ENCODE measurements around the gene SYNJ2BP.
"Not testable (repeated sequence)": the region's sequence is repeated elsewhere in the genome, so short reads cannot be mapped to it uniquely, and the experiment has no call there.

Gene SYNJ2BP, protein sequence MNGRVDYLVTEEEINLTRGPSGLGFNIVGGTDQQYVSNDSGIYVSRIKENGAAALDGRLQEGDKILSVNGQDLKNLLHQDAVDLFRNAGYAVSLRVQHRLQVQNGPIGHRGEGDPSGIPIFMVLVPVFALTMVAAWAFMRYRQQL

GRCh38 chr14:70416725-70417349 is at the start of gene SYNJ2BP:
Gene SYNJ2BP (minus strand): TSS chr14:70417090. CDS start chr14:70416963, 127 bp downstream.
- in situ Hi-C loops (cut with MboI; ENCODE audit: low sequenced_read_pairs) = no loop called here

DNA sequence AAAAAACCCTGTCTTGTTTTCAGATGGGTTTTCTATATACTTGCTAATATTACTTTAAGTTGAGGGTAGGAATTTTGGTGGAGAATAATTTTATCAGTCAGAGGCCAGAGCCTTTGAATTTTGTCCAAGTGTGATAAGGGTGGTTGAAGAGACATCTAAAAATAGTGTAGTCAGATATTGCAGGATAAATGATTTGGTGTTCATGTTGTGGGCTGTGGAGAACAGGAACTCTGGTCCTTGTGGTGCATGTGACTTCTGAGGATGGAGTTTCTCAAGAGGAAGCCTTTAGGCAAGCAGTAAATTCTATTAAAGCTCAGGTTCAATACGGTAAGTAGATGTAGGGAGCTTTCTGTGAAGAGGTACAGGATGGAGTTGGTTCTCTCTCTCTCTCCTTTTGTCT is 37.8 kb upstream of the SYNJ2BP start:
- in situ Hi-C loops (cut with MboI; ENCODE audit: low sequenced_read_pairs) = no loop called here

GRCh38 chr14:70451874-70452273 is 35.0 kb upstream of the SYNJ2BP start, which contains the start of gene ADAM21:
Gene ADAM21 (plus strand): TSS chr14:70452174. CDS start chr14:70457500, 5,326 bp downstream.
- in situ Hi-C loops (cut with MboI; ENCODE audit: low sequenced_read_pairs) = no loop called here

DNA sequence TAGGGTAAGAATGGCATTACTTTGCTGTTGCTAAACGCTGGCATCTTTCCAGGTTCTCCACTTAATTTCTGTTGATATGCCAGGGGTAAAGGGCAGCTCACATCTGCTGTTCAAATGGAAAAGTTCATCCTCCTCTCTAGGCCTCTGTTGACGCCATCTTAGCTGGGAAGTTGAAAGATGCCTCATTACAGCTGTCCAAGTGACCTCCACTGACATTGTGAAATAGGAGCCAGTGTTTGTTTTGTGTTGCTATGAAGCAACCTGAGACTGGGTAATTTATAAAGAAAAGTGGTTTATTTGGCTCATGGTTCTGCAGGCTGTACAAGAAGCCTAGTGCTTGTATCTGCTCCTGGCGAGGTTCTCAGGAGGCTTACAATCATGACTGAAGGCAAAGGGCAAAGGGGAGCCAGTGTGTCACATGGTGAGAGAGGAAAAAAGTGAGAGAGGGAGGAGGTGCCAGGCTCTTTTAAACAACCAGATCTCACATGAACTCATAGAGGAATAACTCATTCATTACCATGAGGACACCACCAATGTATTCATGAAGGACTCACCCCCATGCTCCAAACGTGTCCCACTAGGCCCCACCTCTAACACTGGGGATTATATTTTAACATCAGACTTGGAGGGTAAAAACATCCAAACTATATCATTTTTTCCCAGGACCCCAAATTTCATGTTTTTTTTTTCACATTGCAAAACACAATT is 31.9 kb upstream of the SYNJ2BP start:
- in situ Hi-C loops (cut with MboI; ENCODE audit: low sequenced_read_pairs) = no loop called here

GRCh38 chr14:70442750-70443149 is 25.9 kb upstream of the SYNJ2BP start:
- in situ Hi-C loops (cut with MboI; ENCODE audit: low sequenced_read_pairs) = no loop called here

GRCh38 chr14:70441641-70442040 is 24.8 kb upstream of the SYNJ2BP start:
- in situ Hi-C loops (cut with MboI; ENCODE audit: low sequenced_read_pairs) = no loop called here

DNA sequence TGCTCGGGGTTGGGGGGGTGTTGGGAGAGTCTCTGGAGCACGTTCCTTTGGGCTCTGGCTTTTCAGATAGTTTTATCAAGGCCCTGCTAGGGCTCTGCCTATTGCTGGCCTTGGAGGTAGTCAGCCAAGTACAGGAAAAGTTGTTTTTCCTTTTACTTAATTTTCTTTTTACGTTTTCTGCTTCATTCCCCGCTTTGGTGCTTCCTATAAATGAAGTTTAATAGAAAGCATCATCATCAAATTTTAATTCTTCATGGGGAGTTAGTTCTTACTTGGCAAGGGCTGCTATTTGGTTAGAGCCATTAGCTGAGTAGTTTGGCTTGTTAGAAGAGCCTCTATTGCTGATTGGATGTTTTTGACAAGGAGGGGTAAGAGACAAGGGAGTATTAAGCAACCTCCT is 20.0 kb upstream of the SYNJ2BP start:
- in situ Hi-C loops (cut with MboI; ENCODE audit: low sequenced_read_pairs) = no loop called here

DNA sequence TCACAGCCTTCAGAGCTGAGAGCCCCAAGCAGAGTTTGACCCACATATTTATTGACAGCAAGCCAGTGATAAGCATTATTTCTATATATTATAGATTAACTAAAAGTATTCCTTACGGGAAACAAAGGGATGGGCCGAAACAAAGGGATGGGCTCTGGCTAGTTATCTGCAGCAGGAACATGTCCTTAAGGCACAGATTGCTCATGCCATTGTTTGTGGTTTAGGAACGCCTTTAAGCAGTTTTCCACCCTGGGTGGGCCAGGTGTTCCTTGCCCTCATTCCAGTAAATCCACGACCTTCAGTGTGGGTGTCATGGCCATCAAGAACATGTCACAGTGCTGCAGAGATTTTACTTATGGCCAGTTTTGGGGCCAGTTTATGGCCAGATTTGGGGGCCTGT is 9.7 kb upstream of the SYNJ2BP start:
- in situ Hi-C loops (cut with MboI; ENCODE audit: low sequenced_read_pairs) = not testable (repeated sequence)

- in situ Hi-C loops (cut with MboI; ENCODE audit: low sequenced_read_pairs) = no loop called here
Measured at GRCh38 chr14:70425354-70425753, 8.5 kb upstream of the SYNJ2BP start.

DNA sequence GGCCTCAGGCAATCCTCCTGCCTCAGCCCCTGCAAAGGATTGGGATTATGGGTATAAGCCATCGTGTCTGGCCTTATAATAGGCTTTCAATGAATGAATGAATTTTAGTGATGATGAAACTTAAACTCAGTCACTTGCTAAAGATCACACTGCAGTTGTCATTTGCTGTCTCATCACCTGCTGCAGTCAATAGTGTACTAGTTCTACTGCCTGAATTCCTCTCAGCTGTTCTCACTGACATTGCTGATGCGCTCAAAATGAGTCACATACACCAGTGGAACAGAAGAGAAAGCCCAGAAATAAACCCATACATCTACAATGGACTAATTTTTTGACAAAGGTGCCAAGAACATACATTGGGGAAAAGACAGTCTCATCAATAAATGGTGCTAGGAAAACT is 5.6 kb upstream of the SYNJ2BP start:
- in situ Hi-C loops (cut with MboI; ENCODE audit: low sequenced_read_pairs) = no loop called here

DNA sequence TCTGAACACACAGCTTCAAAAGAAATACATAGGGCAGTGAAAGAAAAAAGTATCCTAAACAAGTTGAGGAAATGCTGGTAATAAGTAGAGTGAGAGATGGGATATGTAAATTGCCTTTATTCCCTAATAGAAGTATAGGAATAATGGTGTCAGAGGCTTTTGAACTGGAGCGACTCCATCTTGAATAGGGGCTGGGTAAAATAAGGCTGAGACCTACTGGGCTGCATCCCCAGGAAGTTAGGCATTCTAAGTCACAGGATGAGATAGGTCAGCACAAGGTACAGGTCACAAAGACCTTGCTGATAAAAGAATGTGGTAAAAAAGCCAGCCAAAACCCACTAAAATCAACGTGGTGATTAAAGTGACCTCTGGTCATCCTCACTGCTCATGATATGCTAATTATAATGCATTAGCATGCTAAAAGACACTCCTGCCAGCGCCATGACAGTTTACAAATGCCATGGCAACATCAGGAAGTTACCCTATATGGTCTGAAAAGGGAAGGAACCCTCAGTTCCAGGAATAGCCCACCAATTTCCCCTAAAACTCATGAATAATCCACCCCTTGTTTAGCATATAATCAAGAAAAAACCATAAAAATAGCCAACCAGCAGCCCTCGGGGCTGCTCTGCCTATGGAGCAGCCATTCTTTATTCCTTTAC is 2.5 kb upstream of the SYNJ2BP start:
- in situ Hi-C loops (cut with MboI; ENCODE audit: low sequenced_read_pairs) = not testable (repeated sequence)

GRCh38 chr14:70416338-70416724 is 559 bp downstream of the SYNJ2BP start:
- in situ Hi-C loops (cut with MboI; ENCODE audit: low sequenced_read_pairs) = no loop called here

GRCh38 chr14:70415788-70416187 is 1.1 kb downstream of the SYNJ2BP start:
- in situ Hi-C loops (cut with MboI; ENCODE audit: low sequenced_read_pairs) = no loop called here

DNA sequence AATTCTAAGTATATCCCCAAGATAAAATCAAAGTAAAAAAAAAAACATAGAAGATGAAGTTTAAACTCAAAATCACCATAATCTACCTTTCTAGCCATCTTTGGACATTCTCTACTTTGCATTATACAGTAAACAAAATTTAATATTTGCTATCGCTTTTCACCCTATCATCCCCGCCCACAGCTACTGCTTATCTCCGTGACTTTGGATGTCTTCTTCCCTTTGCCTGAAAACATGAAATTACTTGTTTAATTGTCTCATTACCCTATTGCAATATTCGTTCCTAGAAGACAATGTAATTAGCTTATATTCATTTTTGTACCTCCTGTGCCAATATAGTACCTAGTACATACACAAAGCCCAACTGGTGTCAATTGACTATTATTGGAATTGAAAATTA is 9.3 kb downstream of the SYNJ2BP start:
- in situ Hi-C loops (cut with MboI; ENCODE audit: low sequenced_read_pairs) = no loop called here

- in situ Hi-C loops (cut with MboI; ENCODE audit: low sequenced_read_pairs) = not testable (repeated sequence)
Measured at GRCh38 chr14:70406216-70406615, 10.7 kb downstream of the SYNJ2BP start.

DNA sequence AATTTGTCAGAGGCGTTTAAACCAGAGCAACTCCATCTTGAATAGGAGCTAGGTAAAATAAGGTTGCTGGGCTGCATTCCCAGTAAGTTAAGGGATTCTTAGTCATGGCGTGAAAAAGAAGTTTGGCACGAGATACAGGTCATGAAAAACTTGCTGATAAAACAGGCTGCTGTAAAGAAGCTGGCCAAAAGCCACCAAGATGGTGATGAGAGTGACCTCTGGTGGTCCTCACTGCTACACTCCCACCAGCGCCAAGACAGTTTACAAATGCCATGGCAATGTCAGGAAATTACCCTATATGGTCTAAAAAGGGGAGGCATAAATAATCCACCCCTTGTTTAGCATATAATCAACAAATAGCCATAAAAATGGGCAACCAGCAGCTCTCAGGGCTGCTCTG is 13.6 kb downstream of the SYNJ2BP start:
- in situ Hi-C loops (cut with MboI; ENCODE audit: low sequenced_read_pairs) = not testable (repeated sequence)

DNA sequence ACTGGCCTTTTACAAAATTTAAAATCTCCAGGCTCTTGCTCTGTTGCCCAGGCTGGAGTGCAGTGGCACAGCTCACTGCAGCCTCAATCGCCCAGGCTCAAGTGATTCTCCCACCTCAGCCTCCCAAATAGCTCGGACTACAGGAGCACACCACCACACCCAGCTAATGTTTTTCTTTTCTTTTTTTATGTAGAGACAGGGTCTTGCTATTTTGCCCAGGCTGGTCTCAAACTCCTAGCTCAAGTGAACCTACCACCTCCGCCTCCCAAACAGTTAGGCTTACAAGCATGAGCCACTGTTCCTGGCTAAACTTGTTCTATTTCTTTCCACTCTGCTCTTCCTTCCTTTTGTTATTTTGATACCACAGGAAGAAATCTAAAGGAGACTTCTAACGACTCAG is 15.2 kb downstream of the SYNJ2BP start:
- in situ Hi-C loops (cut with MboI; ENCODE audit: low sequenced_read_pairs) = no loop called here

DNA sequence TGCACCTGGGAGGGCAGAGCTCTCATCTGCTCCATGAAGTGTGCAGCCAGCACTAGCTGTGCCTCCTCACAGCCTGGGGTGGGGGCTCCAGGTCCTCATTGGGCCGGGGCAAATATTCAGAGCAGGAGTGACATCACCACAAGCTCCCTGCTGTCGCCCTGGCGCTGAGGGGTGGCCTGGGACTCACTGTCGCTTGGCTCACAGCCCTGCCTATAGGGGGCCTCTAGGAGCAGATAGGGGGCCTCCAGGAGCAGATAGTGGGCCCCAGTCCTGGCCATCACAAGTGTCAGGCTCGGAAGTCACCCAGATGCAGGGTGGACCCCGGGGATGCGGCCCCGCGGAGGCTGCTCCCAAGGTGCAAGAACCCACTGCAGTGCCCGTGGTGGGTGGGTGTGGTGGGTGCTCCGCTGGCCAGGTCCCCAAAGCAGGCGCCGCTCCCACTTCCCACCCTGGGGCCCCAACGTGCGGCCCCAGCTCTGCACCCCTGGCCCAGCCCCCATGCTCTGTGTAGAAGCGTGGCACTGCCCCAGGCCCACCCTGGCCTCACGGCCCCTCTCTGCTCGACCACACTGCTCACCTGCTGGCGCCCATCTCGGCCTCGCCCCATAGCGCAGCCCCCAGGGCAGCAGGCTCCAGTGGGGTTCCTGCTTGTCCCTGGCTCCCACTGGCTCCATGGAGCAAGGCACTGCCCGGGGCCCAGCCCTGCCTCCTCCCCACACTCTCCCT is 18.0 kb downstream of the SYNJ2BP start:
- in situ Hi-C loops (cut with MboI; ENCODE audit: low sequenced_read_pairs) = no loop called here

DNA sequence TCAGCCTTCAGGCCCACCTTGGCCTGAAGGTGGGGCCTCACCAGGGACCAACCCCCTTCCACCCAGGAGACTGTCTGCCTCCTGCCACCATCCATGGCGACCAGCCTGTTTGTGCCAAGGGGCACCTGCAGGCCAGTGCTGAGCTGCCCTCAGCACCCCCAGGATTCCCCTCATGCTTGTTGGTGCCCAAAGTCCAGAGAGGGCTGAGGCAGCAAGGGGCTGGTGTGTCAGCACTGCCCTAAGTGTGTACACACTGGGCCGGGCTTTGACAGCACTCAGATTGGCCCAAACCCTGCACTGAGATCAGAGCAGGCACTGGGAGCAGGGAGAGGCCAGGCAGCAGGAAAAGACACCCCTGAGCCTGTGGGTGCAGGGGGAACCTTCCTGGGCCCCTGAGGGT is 18.6 kb downstream of the SYNJ2BP start:
- in situ Hi-C loops (cut with MboI; ENCODE audit: low sequenced_read_pairs) = no loop called here

- in situ Hi-C loops (cut with MboI; ENCODE audit: low sequenced_read_pairs) = no loop called here
Measured at GRCh38 chr14:70397746-70398145, 19.1 kb downstream of the SYNJ2BP start.

GRCh38 chr14:70394674-70395306 is 22.1 kb downstream of the SYNJ2BP start:
- in situ Hi-C loops (cut with MboI; ENCODE audit: low sequenced_read_pairs) = no loop called here

Measured in HL-60/S4 treated with retinoic acid at 250 ng/mL for 4 days and 3 days (cell line).